IPS-18c (cell line): Measurements from ENCODE around the gene DUSP9.

Source experiments
- H3K4me3 ChIP-seq: 2 replicates; pipeline ENCODE4 v1.7.0; 2013; ENCODE audit warnings: low read depth, mild to moderate bottlenecking, low read length, moderate library complexity; ENCODE audit not compliant: insufficient read depth
- H3K9me3 ChIP-seq: one replicate; pipeline ENCODE4 v1.6.1; 2013; ENCODE audit warnings: mild to moderate bottlenecking, low read length, moderate library complexity; ENCODE audit not compliant: control insufficient read depth, insufficient read depth

Gene DUSP9

DNA sequence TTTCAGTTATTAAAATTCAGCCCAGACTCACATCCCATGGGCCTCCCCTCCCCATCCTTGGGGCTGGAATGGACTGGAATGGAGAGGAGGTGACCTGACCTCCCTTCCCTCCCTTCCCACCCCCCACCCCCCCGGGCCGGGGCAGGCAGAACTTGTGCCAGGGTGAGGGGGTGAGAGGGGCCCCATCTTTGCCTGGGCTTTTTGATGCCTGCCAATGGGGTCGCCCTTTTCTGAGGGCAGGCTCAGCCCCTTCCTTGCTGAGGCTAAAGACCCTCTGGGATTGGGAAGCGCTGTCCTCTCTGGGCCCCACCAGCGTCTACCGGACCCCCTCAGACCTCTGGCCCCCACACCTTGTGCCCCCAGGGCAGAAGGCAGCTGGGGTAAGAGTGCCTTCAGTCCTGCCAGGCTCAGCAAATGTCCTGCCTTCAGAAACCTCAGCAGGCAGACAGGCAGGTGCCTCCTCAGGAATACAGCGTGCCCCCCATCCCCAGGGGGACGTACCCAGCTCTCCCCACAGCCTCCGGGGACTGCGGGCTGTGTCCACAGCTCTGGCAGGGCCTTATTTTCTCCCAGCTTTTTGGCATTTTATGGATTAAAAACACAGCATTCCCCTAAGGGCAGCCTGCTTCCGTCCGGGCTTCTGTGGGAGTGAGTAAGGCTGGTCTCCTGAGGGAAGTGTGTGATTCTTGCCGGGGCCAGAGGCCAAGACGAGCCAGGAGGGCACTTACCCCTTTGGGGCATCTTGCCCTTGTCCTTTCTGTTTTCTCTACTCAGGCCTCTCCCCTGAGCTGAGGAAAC is 35.5 kb upstream of the DUSP9 start:
- Histone ChIP-seq H3K9me3 (peaks cover 23% of the 10 kb centered on the region), H3K4me3 (no peak overlapping the region)

DNA sequence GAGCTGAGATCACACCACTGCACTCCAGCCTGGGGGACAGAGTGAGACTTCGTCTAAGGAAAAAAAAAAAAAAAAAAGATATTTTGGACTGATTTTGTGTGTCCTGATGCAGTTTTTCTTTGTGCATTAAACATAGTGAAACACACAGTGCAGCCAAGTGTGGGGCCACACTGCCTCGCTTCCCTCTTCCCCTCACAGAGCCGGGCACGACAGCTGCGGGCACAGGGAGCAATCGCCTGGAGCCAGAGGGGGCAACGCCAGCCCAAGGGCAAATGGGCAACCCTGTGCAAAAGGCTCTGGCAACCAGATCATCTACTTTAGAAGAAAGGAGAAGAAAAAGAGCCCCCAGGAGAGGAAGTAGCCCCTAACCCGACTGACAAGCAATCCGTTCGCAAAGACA is 34.6 kb upstream of the DUSP9 start:
- Histone ChIP-seq H3K9me3 (peaks cover 21% of the 10 kb centered on the region), H3K4me3 (no peak overlapping the region)

GRCh38 chrX:153614818-153615217 is 32.2 kb upstream of the DUSP9 start:
- Histone ChIP-seq H3K4me3 (no peak overlapping the region), H3K9me3 (peaks cover 19% of the 10 kb centered on the region)

DNA sequence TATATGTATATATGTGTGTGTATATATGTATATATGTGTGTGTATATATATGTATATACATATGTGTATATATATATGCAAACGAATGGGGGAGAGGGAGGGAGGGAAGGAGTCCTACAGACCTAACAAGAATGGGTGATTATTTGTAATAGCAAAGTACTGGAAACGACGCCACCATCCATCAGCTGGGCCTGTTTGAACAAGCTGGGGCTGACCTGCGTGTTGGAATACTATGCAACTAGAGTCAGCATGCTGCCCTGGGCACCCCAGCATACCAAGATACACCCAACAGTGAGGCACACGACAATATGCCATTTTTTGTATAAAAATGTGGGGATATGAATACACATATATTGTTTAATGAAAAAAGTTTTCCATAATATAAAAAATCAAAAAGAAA is 26.4 kb upstream of the DUSP9 start:
- Histone ChIP-seq H3K4me3 (no peak overlapping the region), H3K9me3 (peaks cover 13% of the 10 kb centered on the region)

DNA sequence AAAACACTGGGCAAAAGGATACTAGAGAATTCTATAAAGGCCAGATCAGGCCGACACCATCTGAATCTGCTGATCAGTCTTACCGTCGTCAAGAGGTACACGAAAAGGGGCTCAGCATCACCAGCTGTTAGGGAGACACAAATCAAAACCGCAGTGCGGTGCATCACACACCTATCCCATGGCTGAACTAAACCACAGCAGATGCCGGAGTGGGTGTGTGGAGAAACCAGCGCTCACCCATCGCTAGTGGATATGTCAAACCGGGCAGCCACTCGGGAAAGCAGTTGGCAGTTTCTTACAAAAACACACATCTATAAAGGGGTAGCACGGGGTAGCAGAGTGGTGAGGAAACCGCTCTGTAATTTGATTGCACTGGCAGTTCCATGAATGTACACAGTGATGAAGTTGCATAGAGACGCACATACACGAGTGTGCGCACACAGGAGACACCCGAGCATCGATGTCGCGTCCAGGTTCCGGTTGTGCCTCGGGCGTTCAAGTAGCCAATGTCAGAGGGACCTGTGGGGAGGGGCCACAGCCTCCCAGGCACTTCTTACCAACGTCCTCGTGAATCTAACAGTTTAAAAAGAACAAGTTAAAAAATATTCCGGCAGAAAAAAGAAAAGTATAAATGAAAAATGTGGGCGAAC is 24.9 kb upstream of the DUSP9 start:
- Histone ChIP-seq H3K4me3 (no peak overlapping the region), H3K9me3 (peaks cover 10% of the 10 kb centered on the region)

DNA sequence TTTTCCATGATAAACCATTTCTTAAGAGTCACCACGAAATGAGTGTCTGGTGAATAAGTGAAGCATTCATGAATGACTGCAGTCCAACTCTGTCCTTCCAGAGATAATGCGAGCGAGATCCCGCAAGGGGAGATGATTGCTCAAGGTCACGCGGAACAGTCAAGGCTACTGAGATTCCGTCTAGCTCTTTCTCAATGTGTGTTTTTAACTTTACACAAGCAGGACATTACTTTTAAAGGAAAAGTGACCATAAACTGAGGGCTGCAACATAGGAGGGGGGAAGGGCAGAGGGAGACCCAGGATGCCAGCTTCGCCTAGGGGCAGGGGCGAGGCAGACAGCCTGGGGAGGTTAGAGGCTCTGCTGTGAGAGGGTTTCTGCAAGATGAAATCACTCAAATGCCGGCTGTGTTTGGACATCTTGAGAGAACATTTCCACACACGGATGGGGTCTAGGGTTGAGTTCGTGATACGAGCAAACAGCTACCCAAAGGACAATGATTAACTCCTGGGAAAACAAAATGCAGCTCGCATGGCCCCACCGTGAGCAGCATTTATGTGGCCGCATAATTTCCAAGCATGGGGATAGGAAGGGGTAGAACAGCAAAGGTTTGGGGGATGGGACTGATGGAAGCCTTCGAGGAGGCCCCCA is 24.2 kb upstream of the DUSP9 start:
- Histone ChIP-seq H3K4me3 (no peak overlapping the region), H3K9me3 (peaks cover 12% of the 10 kb centered on the region)

DNA sequence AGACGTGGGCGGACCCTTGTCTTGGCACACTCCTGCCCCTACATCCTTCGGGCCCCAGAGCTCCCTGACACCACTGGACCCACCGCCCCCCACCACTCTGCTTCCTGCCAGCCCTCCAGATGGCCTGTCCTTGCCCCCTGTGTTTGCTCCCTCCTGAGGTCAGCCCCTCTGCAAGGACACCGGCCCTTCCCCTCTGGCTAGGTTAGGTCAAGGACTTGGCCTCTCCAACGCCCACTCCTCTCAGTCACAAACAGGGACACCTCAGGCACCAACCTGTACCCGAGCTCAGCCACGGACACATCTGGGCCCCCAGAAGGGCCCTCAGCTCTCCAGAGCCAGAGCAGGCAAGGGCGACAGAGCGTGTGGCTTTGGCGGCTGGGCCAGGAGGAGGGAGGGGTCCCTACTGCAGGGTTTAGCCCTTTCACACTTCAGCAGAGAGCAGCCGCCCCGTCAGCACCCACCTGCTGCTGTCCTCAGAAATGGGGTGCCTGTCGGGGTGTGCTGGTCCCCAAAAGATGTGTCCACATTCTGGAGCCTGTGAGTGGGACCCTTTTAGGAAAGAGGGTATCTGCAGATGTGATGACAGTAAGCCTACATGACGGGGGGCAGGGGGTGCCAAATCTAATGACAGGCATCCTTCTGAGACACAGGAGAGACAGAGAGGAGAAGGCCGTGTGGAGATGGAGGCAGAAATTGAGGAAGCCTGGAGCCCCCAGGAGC is 23.5 kb upstream of the DUSP9 start:
- H3K9me3 ChIP-seq: peaks cover 12% of the 10 kb centered on the region
- no peak overlapping the region for H3K4me3 ChIP-seq

GRCh38 chrX:153624196-153625091 is 22.6 kb upstream of the DUSP9 start:
- no peak overlapping the region; the same call in 1 of the 2 replicates for H3K4me3 ChIP-seq
- peaks cover 12% of the 10 kb centered on the region for H3K9me3 ChIP-seq

DNA sequence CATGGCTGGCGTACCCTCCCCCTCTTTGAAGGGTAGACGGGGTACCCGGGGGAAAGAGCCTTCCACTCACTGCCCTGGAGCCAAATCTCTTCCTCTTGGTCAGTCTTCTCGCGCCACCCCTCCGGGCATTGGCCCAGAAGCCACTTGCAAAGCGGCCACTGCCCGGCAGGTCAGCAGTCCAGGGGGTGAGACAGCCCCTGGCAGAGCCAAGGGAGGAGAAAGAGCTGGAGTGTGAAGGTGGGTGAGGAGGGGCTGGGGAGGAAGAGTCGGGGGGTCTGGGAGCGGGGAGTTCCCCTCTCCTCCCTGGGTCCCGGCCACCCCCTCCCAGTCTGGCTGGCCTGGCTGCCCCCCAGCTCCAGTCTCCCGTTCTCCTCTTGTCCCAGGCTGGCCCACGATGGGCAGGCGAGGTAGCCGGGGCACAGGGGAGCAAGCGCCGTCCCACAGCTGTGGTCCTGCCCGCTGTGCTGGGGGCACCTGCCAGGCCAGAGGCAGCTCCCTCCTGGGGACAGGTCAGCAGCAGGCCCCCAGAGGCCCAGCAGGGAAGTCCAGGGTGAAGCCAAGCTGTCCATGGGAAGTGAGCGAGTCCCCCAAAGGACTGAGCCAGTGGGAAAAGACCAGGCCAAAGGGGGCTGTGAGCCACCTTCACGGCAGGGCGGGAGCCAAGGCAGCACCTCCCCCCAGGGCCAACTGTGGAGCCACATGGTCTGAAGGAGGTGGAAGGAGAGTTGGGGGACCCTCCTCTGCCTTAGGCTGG is 21.6 kb upstream of the DUSP9 start:
- Histone ChIP-seq H3K4me3 (no peak overlapping the region), H3K9me3 (peaks cover 12% of the 10 kb centered on the region)

DNA sequence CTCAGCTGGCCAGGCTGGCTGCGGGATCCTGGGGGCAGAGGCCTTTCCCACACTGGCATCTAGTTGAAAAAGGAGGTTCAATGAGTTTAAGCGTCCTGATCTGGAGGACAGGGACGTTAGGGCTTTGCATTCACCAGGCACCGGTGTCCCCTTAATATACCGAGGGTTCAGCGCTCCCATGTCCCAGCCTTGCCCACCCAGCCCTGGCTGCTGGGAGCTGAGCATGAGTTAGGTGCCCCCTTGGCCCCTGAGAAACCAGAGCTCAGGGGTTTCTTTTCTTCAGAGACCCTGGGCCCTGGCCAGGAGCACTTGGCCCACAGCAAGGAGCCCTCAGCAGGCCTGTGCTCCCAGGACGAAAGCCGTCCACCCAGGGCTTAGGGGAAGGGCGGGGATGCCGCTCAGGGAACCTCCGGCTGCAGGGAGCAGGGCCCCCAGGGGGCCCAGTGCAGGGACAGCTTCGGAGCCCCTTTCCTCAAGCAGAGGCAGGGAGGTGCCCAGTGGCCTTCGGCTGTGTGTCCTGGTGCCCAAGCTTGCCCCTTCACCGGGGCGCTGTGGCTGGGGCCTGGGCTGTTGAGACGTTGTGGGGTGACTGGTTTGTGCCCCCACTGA is 20.9 kb upstream of the DUSP9 start:
- peaks cover 12% of the 10 kb centered on the region for H3K9me3 ChIP-seq
- H3K4me3 ChIP-seq: no peak overlapping the region

- peaks cover 10% of the 10 kb centered on the region for H3K9me3 ChIP-seq
- no peak overlapping the region for H3K4me3 ChIP-seq
These were observed 19.9 kb upstream of the DUSP9 start for GRCh38 chrX:153626863-153627674.

DNA sequence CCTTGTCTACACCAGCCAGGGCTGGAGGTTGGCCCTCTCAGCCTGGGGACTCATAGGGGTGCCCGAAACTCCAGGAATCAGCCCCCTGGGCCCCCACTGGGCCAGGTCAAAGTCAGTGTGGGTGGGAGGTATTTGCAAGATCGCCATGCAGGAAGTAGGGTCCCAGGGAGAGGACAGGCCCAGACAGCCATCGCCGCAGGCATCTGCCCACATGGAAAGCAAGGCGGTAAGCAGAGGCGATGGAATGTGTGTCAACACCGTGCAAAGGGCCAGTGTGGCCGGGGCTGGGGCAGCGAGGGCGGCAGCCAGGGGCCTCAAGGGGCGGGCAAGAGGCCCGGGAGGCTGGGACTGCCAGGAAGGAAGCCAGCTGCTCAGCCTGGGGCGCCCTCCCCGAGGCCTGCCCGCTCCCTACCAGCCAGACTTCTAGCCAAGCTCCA is 19.3 kb upstream of the DUSP9 start:
- no peak overlapping the region for H3K4me3 ChIP-seq
- H3K9me3 ChIP-seq: peaks cover 12% of the 10 kb centered on the region

DNA sequence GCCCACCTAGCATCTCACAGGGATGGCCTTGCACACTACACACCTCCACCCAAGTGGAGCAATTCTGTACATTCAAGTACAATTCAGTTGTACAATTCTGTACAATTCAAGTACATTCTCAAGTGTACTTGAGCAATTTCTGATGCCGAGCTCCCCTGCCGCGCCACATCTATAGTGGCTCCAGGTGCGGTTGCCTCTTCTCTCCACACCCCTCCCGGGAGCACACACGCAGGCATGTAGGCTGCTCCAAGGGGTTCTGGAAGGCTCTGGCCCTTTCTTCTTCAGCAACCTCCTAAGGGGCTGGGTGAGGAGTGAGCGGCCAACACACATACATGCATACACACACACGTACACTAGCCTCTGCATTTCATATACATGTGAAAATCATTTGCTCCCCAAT is 18.9 kb upstream of the DUSP9 start:
- Histone ChIP-seq H3K4me3 (no peak overlapping the region), H3K9me3 (peaks cover 12% of the 10 kb centered on the region)

GRCh38 chrX:153628665-153629064 is 18.3 kb upstream of the DUSP9 start:
- Histone ChIP-seq H3K9me3 (peaks cover 9% of the 10 kb centered on the region), H3K4me3 (no peak overlapping the region)

DNA sequence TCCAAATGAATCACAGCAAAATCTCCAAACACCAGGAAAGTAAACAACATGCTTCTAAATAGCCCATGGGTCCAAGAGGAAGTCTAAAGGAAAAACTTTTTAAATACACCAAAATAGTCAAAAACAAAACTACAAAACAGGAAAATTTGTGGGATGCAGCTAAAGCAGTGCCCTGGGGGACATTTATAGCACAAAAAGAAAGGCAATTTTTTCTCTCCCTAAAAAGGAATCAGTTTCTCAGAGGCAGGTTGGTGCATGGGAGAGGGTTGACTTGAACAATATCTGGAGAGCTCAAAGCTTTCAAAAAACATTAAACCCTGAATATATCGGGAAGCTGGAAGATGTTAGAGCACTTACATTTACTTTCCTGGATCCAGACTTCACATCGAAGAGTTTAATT is 15.7 kb upstream of the DUSP9 start:
- H3K4me3 ChIP-seq: no peak overlapping the region
- H3K9me3 ChIP-seq: peaks cover 8% of the 10 kb centered on the region
